ENCODE measurements around the gene OR10C1.

Gene OR10C1

DNA sequence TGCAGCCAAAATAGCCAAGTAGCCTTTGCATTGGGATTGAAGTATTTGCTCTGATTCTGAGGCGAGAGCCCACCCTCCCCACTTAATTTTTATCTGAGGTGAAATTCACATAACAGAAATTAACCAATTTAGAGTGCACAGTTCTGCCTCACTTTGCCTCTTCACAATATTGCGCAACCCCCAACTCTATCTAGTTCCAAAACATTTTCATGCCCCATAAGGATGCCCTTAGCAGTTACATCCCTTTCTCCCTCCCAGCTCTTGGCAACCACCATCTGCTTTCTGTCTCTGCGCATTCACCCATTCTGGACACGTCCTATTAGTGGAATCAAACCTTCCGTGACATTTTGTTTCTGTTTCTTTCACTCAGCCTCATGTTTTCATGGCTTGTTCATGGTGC is 39.6 kb downstream of the OR10C1 start:
- H3K4me1 Mint-ChIP-seq, result no peaks in the 10 kb centered on the region
- TF ChIP-seq, protein P1, sequence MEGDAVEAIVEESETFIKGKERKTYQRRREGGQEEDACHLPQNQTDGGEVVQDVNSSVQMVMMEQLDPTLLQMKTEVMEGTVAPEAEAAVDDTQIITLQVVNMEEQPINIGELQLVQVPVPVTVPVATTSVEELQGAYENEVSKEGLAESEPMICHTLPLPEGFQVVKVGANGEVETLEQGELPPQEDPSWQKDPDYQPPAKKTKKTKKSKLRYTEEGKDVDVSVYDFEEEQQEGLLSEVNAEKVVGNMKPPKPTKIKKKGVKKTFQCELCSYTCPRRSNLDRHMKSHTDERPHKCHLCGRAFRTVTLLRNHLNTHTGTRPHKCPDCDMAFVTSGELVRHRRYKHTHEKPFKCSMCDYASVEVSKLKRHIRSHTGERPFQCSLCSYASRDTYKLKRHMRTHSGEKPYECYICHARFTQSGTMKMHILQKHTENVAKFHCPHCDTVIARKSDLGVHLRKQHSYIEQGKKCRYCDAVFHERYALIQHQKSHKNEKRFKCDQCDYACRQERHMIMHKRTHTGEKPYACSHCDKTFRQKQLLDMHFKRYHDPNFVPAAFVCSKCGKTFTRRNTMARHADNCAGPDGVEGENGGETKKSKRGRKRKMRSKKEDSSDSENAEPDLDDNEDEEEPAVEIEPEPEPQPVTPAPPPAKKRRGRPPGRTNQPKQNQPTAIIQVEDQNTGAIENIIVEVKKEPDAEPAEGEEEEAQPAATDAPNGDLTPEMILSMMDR (IDR thresholded peaks at IDR 0.05), result no peak
- H3K9me3 Mint-ChIP-seq, result peaks cover 13% of the 10 kb centered on the region
- no peaks in the 10 kb centered on the region for H3K36me3 Mint-ChIP-seq (ENCODE audit: low read depth)
- no peak for DNase-seq
- peaks cover 4% of the 10 kb centered on the region for H3K27me3 Mint-ChIP-seq (ENCODE audit: low read depth, poor library complexity)
- H3K27ac Mint-ChIP-seq, result no peak overlapping the region
- H3K4me3 Mint-ChIP-seq, result no peak overlapping the region

DNA sequence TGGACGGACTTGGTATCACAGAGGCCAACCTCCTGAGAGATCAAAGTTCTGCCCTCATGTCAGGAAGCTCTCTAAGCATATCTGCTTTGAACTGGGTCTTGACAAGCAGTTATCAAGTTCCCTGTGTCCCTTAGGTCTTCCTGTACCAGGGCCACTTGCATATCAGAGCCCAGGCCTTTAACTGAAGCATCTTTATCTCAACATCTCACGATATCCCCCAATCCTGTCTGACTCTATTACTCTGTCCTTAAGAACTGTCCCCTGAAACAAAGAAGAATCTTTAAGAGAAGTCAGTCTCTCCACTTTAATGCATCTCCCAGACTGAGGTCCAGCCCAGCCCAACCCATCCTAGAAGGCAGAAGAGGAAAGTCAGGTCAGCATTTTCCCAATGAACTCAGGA is 40.5 kb downstream of the OR10C1 start:
- Mint-ChIP-seq H3K27ac (no peak overlapping the region), H3K36me3 (ENCODE audit: low read depth) (no peaks in the 10 kb centered on the region), H3K4me3 (no peak overlapping the region), H3K9me3 (peaks cover 13% of the 10 kb centered on the region), H3K4me1 (no peaks in the 10 kb centered on the region), H3K27me3 (ENCODE audit: low read depth, poor library complexity) (peaks cover 4% of the 10 kb centered on the region)
- no peak for DNase-seq
- TF ChIP-seq, protein P1 (IDR thresholded peaks at IDR 0.05), result no peak

DNA sequence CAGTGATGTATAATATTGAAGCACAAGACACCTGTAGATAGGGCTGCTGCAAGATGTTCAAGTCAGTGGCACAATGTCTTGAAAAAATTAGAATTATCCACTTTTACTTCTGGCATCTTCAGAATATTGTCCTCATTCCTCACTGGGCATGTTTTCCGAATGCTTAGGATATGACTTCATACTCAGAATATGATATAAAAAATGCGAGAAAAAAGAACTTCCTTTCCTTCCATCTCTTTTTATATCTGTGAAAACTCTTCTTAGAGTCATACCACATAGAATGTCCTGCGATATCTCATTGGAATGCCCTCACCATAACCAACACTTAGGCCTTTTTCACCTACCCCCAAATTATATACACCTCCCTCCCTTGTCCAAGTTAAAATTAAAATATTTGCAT is 44.1 kb downstream of the OR10C1 start:
- Mint-ChIP-seq H3K4me1 (no peaks in the 10 kb centered on the region), H3K4me3 (no peak overlapping the region), H3K27ac (no peak overlapping the region), H3K36me3 (ENCODE audit: low read depth) (no peaks in the 10 kb centered on the region), H3K9me3 (peaks cover 13% of the 10 kb centered on the region), H3K27me3 (ENCODE audit: low read depth, poor library complexity) (no peaks in the 10 kb centered on the region)
- TF ChIP-seq, protein P1 (IDR thresholded peaks at IDR 0.05), result no peak
- DNase-seq, result no peak

DNA sequence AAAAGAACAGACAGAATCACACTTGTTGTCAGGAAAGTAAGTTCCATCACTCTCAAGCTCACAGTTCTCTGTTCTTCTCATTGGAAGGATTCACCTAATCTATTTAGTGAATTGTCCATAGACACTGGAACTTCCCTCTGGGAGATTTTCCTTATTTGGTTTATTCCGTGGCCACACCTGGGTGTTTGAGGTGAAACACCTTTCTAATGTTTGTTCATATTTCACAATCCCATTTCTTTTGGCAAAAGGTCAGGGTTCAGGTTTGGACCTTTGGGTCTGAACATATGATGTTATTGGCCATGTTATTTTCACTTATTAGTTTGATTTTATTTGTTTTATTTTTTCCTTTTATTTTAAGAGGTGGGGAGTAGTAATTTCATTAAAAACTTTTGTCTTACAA is 44.6 kb downstream of the OR10C1 start:
- Mint-ChIP-seq H3K4me3 (no peak overlapping the region), H3K27me3 (ENCODE audit: low read depth, poor library complexity) (no peaks in the 10 kb centered on the region), H3K4me1 (no peaks in the 10 kb centered on the region), H3K9me3 (peaks cover 13% of the 10 kb centered on the region), H3K36me3 (ENCODE audit: low read depth) (no peaks in the 10 kb centered on the region), H3K27ac (no peak overlapping the region)
- no peak for DNase-seq
- TF ChIP-seq, protein P1 (IDR thresholded peaks at IDR 0.05), result no peak

DNA sequence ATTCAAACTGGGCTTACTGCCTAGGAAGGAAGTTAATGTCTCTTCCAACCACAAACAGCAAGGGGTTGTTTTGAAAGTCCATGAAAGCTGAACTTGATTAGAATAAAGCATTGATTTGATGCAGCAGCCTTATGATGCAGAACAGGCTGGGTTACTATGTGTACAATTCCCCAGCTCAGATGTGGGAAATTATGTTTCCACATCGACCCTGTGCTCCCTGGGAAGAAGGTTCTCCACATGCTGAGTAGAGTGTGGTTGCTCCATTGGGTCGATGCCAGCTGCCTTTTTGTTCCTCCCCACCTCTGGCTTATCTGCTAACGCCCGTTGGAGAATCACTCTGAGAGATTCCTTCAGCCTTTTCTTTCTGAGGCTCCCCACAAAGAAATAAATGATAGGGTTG is 47.5 kb downstream of the OR10C1 start:
- Mint-ChIP-seq H3K36me3 (ENCODE audit: low read depth) (no peaks in the 10 kb centered on the region), H3K9me3 (peaks cover 9% of the 10 kb centered on the region), H3K27me3 (ENCODE audit: low read depth, poor library complexity) (no peaks in the 10 kb centered on the region), H3K27ac (no peak overlapping the region), H3K4me1 (no peaks in the 10 kb centered on the region), H3K4me3 (no peak overlapping the region)
- DNase-seq, result no peak
- TF ChIP-seq, protein P1 (IDR thresholded peaks at IDR 0.05), result no peak

DNA sequence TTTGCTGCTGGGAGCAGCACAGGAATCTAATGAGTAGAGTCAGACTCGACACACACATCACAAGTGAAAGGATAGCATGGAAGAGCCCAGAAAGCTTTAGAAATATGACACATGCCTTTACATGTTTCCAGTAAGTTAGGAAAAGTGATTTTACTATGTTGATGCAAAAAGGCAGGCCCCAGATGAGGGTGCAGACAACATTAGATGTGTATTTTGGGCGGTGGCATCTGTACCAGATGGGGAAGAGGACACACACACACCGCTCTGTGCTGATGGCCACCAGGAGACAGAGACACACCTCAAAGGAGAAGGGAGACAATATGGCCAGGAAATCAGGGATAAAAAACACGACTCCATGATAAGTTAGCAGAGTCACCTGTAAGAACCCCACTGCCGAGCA is 48.0 kb downstream of the OR10C1 start:
- Mint-ChIP-seq H3K9me3 (peaks cover 6% of the 10 kb centered on the region), H3K27me3 (ENCODE audit: low read depth, poor library complexity) (no peaks in the 10 kb centered on the region), H3K36me3 (ENCODE audit: low read depth) (no peaks in the 10 kb centered on the region), H3K4me3 (no peak overlapping the region), H3K27ac (no peak overlapping the region), H3K4me1 (no peaks in the 10 kb centered on the region)
- TF ChIP-seq, protein P1 (IDR thresholded peaks at IDR 0.05), result no peak
- no peak for DNase-seq
